KMS-11 (cell line): ENCODE results near the gene CASP8AP2.
"Not testable (repeated sequence)": the region's sequence is repeated elsewhere in the genome, so short reads cannot be mapped to it uniquely, and the experiment has no call there.

Experiments
- H2AFZ ChIP-seq: fragments of 200-600 bp; sonication (generic); 2 replicates; pipeline ENCODE4 v1.6.1; 2016; ENCODE audit warnings: antibody characterized with exemption, mixed run types, low read depth
- H3K27ac ChIP-seq: fragments of 200-600 bp; sonication (generic); 2 replicates; pipeline ENCODE4 v1.6.1; 2016; ENCODE audit warnings: mild to moderate bottlenecking, mixed run types
- H3K27me3 ChIP-seq: fragments of 200-600 bp; sonication (generic); 2 replicates; pipeline ENCODE4 v1.6.1; 2017; ENCODE audit warnings: mild to moderate bottlenecking, low read depth, mixed run types, moderate library complexity; ENCODE audit not compliant: insufficient read depth
- H3K36me3 ChIP-seq: fragments of 200-600 bp; sonication (generic); 2 replicates; pipeline ENCODE4 v1.6.1; 2017; ENCODE audit warnings: mild to moderate bottlenecking, mixed run types; ENCODE audit not compliant: insufficient read depth
- H3K4me1 ChIP-seq: fragments of 200-600 bp; sonication (generic); 2 replicates; pipeline ENCODE4 v1.6.1; 2016; ENCODE audit warnings: mild to moderate bottlenecking, low read depth, mixed run types; ENCODE audit not compliant: poor library complexity, severe bottlenecking
- H3K4me2 ChIP-seq: fragments of 200-600 bp; sonication (generic); 2 replicates; pipeline ENCODE4 v1.7.0; 2016; ENCODE audit warnings: mild to moderate bottlenecking, mixed run types
- H3K4me3 ChIP-seq: fragments of 200-600 bp; sonication (generic); IDR thresholded peaks from 2 replicates; pipeline ENCODE4 v1.6.1; 2017; ENCODE audit warnings: low read depth, low read length, mixed read lengths; ENCODE audit not compliant: insufficient read depth
- H3K79me2 ChIP-seq: fragments of 200-600 bp; sonication (generic); 2 replicates; pipeline ENCODE4 v1.6.1; 2016; ENCODE audit warnings: low read depth, mixed run types; ENCODE audit not compliant: insufficient read depth
- H3K9ac ChIP-seq: fragments of 200-600 bp; sonication (generic); 2 replicates; pipeline ENCODE4 v1.6.1; 2016; ENCODE audit warnings: mild to moderate bottlenecking, mixed run types
- H4K20me1 ChIP-seq: fragments of 200-600 bp; sonication (generic); 2 replicates; pipeline ENCODE4 v1.6.1; 2016; ENCODE audit warnings: mild to moderate bottlenecking, mixed run types; ENCODE audit not compliant: insufficient read depth
- CTCF ChIP-seq: fragments of 200-600 bp; sonication (generic); conservative IDR thresholded peaks from 2 replicates; pipeline ENCODE4 v1.6.1; 2017; ENCODE audit warnings: low read depth, mild to moderate bottlenecking, antibody characterized with exemption, low read length, moderate library complexity, mixed read lengths

The CASP8AP2 gene

GRCh38 chr6:89842228-89842627 lies 12.5 kb downstream of the CASP8AP2 start:
- Histone ChIP-seq H3K4me1 (no peaks in the 10 kb centered on the region), H3K9ac (no peak overlapping the region), H3K27ac (no peak overlapping the region), H3K27me3 (no peaks in the 10 kb centered on the region), H3K36me3 (no peaks in the 10 kb centered on the region), H3K4me3 (no peak overlapping the region), H3K79me2 (peaks cover 6% of the 10 kb centered on the region; the same call in 1 of the 2 replicates), H4K20me1 (no peaks in the 10 kb centered on the region), H2AFZ (no peak overlapping the region), H3K4me2 (no peak overlapping the region)
- TF ChIP-seq CTCF, result no peak

DNA sequence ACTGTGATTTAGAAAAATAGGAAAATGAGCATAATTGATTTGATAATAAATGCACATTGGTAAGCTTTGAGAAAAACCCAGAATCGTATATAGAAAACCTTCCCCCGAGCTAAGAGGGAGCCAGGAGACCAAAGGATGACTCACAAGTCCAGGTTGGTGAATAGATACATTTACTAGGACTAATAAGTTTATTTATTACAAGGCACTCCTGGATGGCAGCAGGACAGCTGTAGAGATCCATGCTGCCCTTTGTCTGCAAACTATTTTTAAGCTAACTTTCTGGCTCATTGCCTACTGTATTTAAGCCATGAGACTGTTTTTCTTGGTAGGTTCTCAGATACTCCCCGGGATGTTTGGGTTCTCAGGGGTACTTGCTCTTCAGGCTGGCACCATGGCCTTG lies 13.4 kb downstream of the CASP8AP2 start:
- no peaks in the 10 kb centered on the region for H3K27me3 ChIP-seq
- no peak overlapping the region for H3K27ac ChIP-seq
- no peaks in the 10 kb centered on the region for H4K20me1 ChIP-seq
- no peak overlapping the region for H2AFZ ChIP-seq
- no peak overlapping the region for H3K4me3 ChIP-seq
- no peak overlapping the region for H3K4me2 ChIP-seq
- H3K9ac ChIP-seq, result no peak overlapping the region
- TF ChIP-seq CTCF, result no peak
- H3K36me3 ChIP-seq, result no peaks in the 10 kb centered on the region
- H3K79me2 ChIP-seq, result peaks cover 6% of the 10 kb centered on the region; the same call in 1 of the 2 replicates
- H3K4me1 ChIP-seq, result no peaks in the 10 kb centered on the region

DNA sequence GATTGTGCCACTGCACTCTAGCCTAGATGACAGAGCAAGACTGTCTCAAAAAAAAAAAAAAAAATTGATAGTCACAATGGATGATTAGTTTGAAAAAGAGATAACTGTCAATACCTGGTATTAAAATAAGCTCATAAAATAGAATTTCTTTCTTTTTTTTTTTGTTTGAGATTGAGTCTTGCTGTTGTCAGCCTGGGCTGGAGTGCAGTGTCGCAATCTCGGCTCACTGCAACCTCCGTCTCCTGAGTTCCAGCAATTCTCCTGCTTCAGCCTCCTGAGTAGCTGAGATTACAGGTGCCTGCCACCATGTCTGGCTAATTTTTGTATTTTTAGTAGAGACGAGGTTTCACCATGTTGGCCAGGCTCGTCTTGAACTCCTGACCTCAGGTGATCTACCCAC lies 17.8 kb downstream of the CASP8AP2 start:
- not testable (repeated sequence) for H3K27ac ChIP-seq, H3K27me3 ChIP-seq, H3K4me1 ChIP-seq, H4K20me1 ChIP-seq, H2AFZ ChIP-seq, H3K4me3 ChIP-seq, H3K36me3 ChIP-seq, H3K79me2 ChIP-seq, H3K4me2 ChIP-seq, H3K9ac ChIP-seq

- H3K27ac ChIP-seq, result no peak overlapping the region
- H3K36me3 ChIP-seq, result no peaks in the 10 kb centered on the region
Observed at GRCh38 chr6:89853068-89853467, 23.4 kb downstream of the CASP8AP2 start.

GRCh38 chr6:89858041-89858440 lies 28.4 kb downstream of the CASP8AP2 start:
- Histone ChIP-seq H4K20me1 (no peaks in the 10 kb centered on the region), H3K27me3 (no peaks in the 10 kb centered on the region), H3K4me1 (no peaks in the 10 kb centered on the region), H3K4me3 (no peak overlapping the region), H2AFZ (no peak overlapping the region), H3K9ac (no peak overlapping the region), H3K79me2 (no peaks in the 10 kb centered on the region), H3K27ac (no peak overlapping the region), H3K4me2 (no peak overlapping the region), H3K36me3 (no peaks in the 10 kb centered on the region; the same call in 1 of the 2 replicates)
- TF ChIP-seq CTCF, result no peak

More at GRCh38 chr6:89853068-89853467, 23.4 kb downstream of the CASP8AP2 start:
- H3K79me2 ChIP-seq, result no peaks in the 10 kb centered on the region
- H2AFZ ChIP-seq, result no peak overlapping the region
- H3K4me3 ChIP-seq, result no peak overlapping the region
- H3K4me2 ChIP-seq, result no peak overlapping the region
- TF ChIP-seq CTCF, result no peak
- H3K4me1 ChIP-seq, result no peaks in the 10 kb centered on the region
- H3K27me3 ChIP-seq, result no peaks in the 10 kb centered on the region
- H3K9ac ChIP-seq, result no peak overlapping the region
- H4K20me1 ChIP-seq, result no peaks in the 10 kb centered on the region
